Esophagus squamous epithelium (tissue), 5 donors: ENCODE data around the gene BBOX1. TPM values are rescaled to one million over a fixed set of nuclear protein-coding genes. Genes with fewer than 3 reads are reported as not detected.

Source experiments
- DNase-seq: peaks from one replicate; lab custom pipeline; 2025; lab: John Stamatoyannopoulos, UW
- H3K27ac ChIP-seq, 4 donors: fragments of 200-600 bp; sonication (generic); one replicate each; pipeline ENCODE4 v1.5.1; 2016 to 2019; ENCODE audit warnings: mild to moderate bottlenecking in 1 of 4
- H3K27me3 ChIP-seq, 4 donors: fragments of 200-600 bp; sonication (generic); 1 replicate in 3 of 4; 2 replicates in 1 of 4; pipeline versions ENCODE4 v1.5.1 to v1.6.0; 2017 to 2021; ENCODE audit warnings: antibody characterized with exemption in 1 of 4
- H3K36me3 ChIP-seq, 3 donors: fragments of 200-600 bp; sonication (generic); one replicate each; pipeline ENCODE4 v1.5.1; 2016 to 2019
- H3K4me1 ChIP-seq, 3 donors: fragments of 200-600 bp; sonication (generic); one replicate each; pipeline ENCODE4 v1.5.1; 2017 to 2019
- H3K4me3 ChIP-seq, 4 donors: fragments of 200-600 bp; sonication (generic); 1 replicate in 3 of 4; 2 replicates in 1 of 4; pipeline ENCODE4 v1.5.1; 2016 to 2019; ENCODE audit warnings: mild to moderate bottlenecking in 2 of 4, moderate library complexity in 1 of 4
- H3K9me3 ChIP-seq, 3 donors: fragments of 200-600 bp; sonication (generic); one replicate each; pipeline ENCODE4 v1.5.1; 2016 to 2019
- CTCF ChIP-seq, 6 experiments: fragments of 450-650 bp in 4 of 6; fragments of 200-600 bp in 2 of 6; sonication (generic) in 2 of 6; IDR thresholded peaks; one replicate each; pipeline ENCODE4 v1.5.1; 2016 to 2019; ENCODE audit warnings: antibody characterized with exemption in 6 of 6, mild to moderate bottlenecking in 4 of 6, moderate library complexity in 4 of 6
- POLR2A ChIP-seq, 4 donors: fragments of 450-650 bp; IDR thresholded peaks; one replicate each; pipeline ENCODE4 v1.6.1; 2017; ENCODE audit warnings: antibody characterized with exemption in 4 of 4, mild to moderate bottlenecking in 4 of 4, moderate library complexity in 3 of 4
- WGBS, 2 donors: methylation state at CpG; one replicate each; pipeline ENCODE4 v1.1.5; 2018; 5-methylcytosine and 5-hydroxymethylcytosine counted together
- intact Hi-C: fragments of 100-400 bp; cut with DNase I; formaldehyde crosslinking; loops from one replicate; pipeline ENCODE4 v1.15.0; 2022
- total RNA-seq, 4 donors: library from RNA; depleted of rRNA; stranded (reverse); fragments of >200 nt; gene quantifications; one replicate each; pipeline ENCODE4 v1.1.0, GENCODE V29; 2016
- donor health status: DM: yes; HTN: yes; CAD: no.

BBOX1 gene
- total RNA-seq, 4 donors from 2014 or later = 6.0 to 25.9 (median 14.0) TPM

- Histone ChIP-seq H3K9me3 (no peaks in the 10 kb centered on the region), H3K4me1 (peaks cover 0 to 22% (median 0%) of the 10 kb centered on the region in 3 donors), H3K27ac (no peak overlapping the region), H3K36me3 (no peaks in the 10 kb centered on the region), H3K27me3 (no peaks in the 10 kb centered on the region), H3K4me3 (no peak overlapping the region)
- intact Hi-C loops = no loop called here
- no peak for DNase-seq
- 64 to 65% methylated on average over 2 of the region's 2 CpGs for WGBS, 2 donors
- TF ChIP-seq CTCF (IDR thresholded peaks at IDR 0.05) (no peak), POLR2A (IDR thresholded peaks at IDR 0.05) (no peak)
These were observed 77.8 kb downstream of the BBOX1 start for GRCh38 chr11:27118371-27118770.

DNA sequence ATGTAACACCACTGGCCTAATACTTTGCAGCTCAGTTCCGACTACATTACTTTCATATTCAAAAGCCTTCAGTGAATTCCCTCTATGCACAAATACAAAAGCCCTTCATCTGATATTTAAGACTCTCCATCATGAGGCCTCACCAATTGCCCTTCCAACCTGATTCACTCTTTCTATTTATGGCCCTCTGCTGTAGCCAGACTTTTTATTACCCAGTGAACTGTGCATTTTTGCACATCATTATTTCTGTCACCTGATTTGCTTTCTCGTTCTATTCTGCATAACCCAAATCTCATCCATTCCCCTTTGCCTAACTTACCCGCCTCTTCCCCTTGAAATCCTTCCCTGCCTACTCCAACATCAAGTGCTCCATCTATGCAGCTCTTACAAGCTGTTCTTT, 78.3 kb downstream of the BBOX1 start:
- H3K27me3 ChIP-seq = no peaks in the 10 kb centered on the region
- intact Hi-C loops = no loop called here
- no peak for DNase-seq
- no peaks in the 10 kb centered on the region for H3K9me3 ChIP-seq
- no peak overlapping the region for H3K27ac ChIP-seq
- H3K4me1 ChIP-seq = peaks cover 0 to 26% (median 0%) of the 10 kb centered on the region in 3 donors
- H3K4me3 ChIP-seq = no peak overlapping the region
- 77 to 81% methylated on average over 3 of the region's 3 CpGs for WGBS, 2 donors
- H3K36me3 ChIP-seq = no peaks in the 10 kb centered on the region
- TF ChIP-seq POLR2A (IDR thresholded peaks at IDR 0.05) = no peak
- no peak for TF ChIP-seq CTCF (IDR thresholded peaks at IDR 0.05)

DNA sequence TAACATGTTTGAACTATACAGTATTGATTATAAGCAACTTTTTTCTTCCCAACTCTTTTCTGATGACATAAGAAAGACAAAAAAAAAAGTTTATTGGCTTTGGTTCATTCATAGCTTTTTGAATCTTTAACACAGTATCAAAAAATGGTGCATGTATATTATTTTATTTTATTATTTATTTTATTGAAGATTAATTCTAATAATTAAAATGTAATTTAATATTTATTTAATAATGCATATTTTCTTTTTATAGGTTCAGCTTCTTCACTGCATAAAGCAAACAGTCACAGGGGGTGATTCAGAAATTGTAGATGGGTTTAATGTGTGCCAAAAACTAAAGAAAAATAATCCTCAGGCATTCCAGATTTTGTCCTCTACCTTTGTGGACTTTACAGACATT, 78.8 kb downstream of the BBOX1 start:
- DNase-seq = no peak
- TF ChIP-seq CTCF (IDR thresholded peaks at IDR 0.05) = no peak
- TF ChIP-seq POLR2A (IDR thresholded peaks at IDR 0.05) = no peak
- Histone ChIP-seq H3K4me1 (peaks cover 0 to 26% (median 0%) of the 10 kb centered on the region in 3 donors), H3K36me3 (no peaks in the 10 kb centered on the region), H3K9me3 (no peaks in the 10 kb centered on the region), H3K27me3 (no peaks in the 10 kb centered on the region), H3K27ac (no peak overlapping the region), H3K4me3 (no peak overlapping the region)
- intact Hi-C loops = no loop called here

- H3K4me3 ChIP-seq = no peak overlapping the region
- H3K36me3 ChIP-seq = no peaks in the 10 kb centered on the region
- H3K27ac ChIP-seq = no peak overlapping the region
- 46 to 50% methylated on average over 1 of the region's 1 CpG for WGBS, 2 donors
- DNase-seq = no peak
- TF ChIP-seq POLR2A (IDR thresholded peaks at IDR 0.05) = no peak
- no peak for TF ChIP-seq CTCF (IDR thresholded peaks at IDR 0.05)
- peaks cover 0 to 20% (median 0%) of the 10 kb centered on the region in 3 donors for H3K4me1 ChIP-seq
- no peaks in the 10 kb centered on the region for H3K9me3 ChIP-seq
- H3K27me3 ChIP-seq = no peaks in the 10 kb centered on the region
- intact Hi-C loops = no loop called here
These were observed 79.6 kb downstream of the BBOX1 start for GRCh38 chr11:27120211-27120610.

DNA sequence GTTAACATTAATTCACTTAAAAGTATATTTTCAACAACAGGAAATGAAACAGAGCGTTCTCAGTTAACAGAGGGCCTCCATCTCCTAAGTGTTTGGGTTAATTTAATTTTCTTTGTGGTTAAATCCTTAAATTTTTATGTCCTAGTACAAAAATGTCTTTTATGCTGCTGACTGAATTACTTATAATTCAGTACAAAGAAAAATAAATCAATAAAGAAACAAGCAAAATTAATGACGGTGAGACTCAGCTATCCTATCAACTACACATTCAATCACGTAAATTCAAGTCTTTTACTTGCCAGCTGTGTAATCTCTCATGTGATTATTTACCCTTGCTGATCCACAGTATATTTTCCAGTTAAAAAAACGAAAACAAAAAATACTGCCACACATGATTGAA, 81.4 kb downstream of the BBOX1 start:
- DNase-seq = no peak
- H3K4me1 ChIP-seq = peaks cover 0 to 12% (median 0%) of the 10 kb centered on the region in 3 donors
- 77 to 80% methylated on average over 4 of the region's 4 CpGs for WGBS, 2 donors
- no peaks in the 10 kb centered on the region for H3K36me3 ChIP-seq
- intact Hi-C loops = no loop called here
- H3K27ac ChIP-seq = no peak overlapping the region
- H3K27me3 ChIP-seq = no peaks in the 10 kb centered on the region
- H3K9me3 ChIP-seq = no peaks in the 10 kb centered on the region
- TF ChIP-seq CTCF (IDR thresholded peaks at IDR 0.05) (no peak), POLR2A (IDR thresholded peaks at IDR 0.05) (no peak)
- H3K4me3 ChIP-seq = no peak overlapping the region
